ENCODE results near the gene DGKI.

The DGKI gene

GRCh38 chr7:137873524-137873923 lies 26.8 kb upstream of the DGKI start:
- Histone ChIP-seq H3K36me3 (peaks cover 15% of the 10 kb centered on the region), H3K4me3 (no peak overlapping the region), H4K20me1 (no peaks in the 10 kb centered on the region), H3K27ac (peak overlapping the region; percentile 77), H3K9ac (peak overlapping the region; percentile 40; the same call in 1 of the 2 replicates), H3K9me3 (no peaks in the 10 kb centered on the region), H3K4me1 (peaks cover 32% of the 10 kb centered on the region), H3K27me3 (no peaks in the 10 kb centered on the region), H3K4me2 (peak overlapping the region; percentile 77)
- no peak for TF ChIP-seq Cebpa-rat (IDR thresholded peaks at IDR 0.05)

DNA sequence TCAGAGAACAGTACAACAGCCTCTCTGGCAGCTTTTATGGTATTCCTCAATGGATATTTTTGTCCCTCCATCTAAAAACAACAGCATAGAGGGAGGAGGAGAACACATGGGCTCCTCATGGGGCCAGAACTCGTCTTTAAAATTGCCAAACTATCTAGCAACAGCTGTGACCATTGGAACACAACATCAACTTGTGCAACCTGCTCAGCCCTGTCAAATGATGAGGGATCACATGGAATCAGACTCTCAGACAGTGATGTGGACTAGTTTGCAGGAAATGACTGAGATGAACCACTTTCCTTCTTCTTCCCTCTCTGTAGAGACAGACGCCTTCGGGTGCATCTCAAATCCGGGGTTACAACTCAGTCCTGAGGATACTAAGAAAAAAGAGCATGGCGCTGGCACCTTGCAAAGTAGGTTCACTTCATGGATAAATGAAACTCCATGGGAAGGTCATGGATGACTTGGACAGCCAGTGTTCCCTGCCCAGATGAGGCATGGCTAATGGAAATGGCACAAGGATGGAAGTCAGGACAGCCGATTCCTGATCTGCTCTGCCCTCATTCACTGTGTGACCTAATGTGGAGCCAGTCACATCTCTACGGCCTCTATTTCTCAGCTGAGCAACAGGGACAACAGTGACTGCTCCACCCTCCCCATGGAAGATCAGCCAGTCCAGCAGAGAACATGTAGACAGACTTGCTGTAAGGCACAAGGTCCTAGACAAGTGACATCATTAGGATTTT lies 24.6 kb upstream of the DGKI start:
- H3K27ac ChIP-seq = no peak overlapping the region
- no peaks in the 10 kb centered on the region for H3K27me3 ChIP-seq
- no peak overlapping the region for H3K9ac ChIP-seq
- peaks cover 4% of the 10 kb centered on the region for H3K9me3 ChIP-seq
- no peaks in the 10 kb centered on the region for H4K20me1 ChIP-seq
- no peak overlapping the region for H3K4me3 ChIP-seq
- peaks cover 32% of the 10 kb centered on the region for H3K4me1 ChIP-seq
- no peak for TF ChIP-seq Cebpa-rat (IDR thresholded peaks at IDR 0.05)
- peaks cover 7% of the 10 kb centered on the region for H3K36me3 ChIP-seq
- no peak overlapping the region for H3K4me2 ChIP-seq

GRCh38 chr7:137870684-137871083 lies 23.9 kb upstream of the DGKI start:
- no peak for TF ChIP-seq Cebpa-rat (IDR thresholded peaks at IDR 0.05)

DNA sequence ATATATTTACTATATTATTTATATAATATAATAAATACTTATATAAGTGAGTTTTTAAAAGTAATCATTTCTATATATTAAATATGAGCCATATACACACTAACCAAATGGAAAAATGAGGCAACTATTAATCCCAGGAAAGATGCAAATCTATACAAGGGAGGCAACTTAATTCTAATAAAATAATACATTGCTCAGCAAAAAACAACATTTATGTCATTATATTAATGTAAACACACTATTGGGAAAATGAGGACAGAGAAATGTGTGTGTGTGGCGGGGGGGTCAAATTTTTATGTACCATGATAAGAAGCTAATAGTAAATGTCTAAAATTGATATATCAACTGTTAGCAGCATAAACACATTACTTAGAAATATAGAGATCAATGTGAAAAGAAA lies 23.3 kb upstream of the DGKI start:
- Histone ChIP-seq H3K27me3 (no peaks in the 10 kb centered on the region), H3K36me3 (peaks cover 10% of the 10 kb centered on the region), H3K27ac (no peak overlapping the region), H3K4me2 (no peak overlapping the region), H3K4me1 (peaks cover 24% of the 10 kb centered on the region), H3K4me3 (no peak overlapping the region), H3K9me3 (peaks cover 17% of the 10 kb centered on the region), H3K9ac (no peak overlapping the region), H4K20me1 (no peaks in the 10 kb centered on the region)
- TF ChIP-seq Cebpa-rat (IDR thresholded peaks at IDR 0.05) = no peak

More at GRCh38 chr7:137870684-137871083, 23.9 kb upstream of the DGKI start:
- Histone ChIP-seq H3K27ac (no peak overlapping the region), H3K4me2 (no peak overlapping the region), H3K27me3 (no peaks in the 10 kb centered on the region), H3K9ac (no peak overlapping the region), H3K9me3 (peaks cover 11% of the 10 kb centered on the region), H3K4me3 (no peak overlapping the region), H3K4me1 (peaks cover 30% of the 10 kb centered on the region), H4K20me1 (no peaks in the 10 kb centered on the region), H3K36me3 (peaks cover 10% of the 10 kb centered on the region)

DNA sequence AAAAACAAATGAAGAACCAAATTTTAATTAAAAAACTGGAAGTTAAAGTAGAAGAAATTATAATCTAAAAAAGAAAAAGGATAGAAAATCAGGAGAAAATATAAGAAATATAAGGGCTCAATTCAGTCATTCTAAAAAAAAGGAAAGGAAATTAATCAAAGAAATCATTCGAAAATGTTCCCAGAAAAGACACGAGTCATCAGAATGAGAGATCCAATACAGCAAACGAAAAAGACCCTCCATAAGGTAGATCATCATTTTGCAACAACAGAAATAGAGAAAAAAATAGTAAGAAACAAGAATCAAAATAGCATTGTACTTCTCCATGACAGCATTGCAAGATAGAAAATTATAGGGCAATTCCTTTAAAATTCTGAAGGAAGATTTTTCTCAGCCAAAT lies 22.5 kb upstream of the DGKI start:
- peaks cover 10% of the 10 kb centered on the region for H3K36me3 ChIP-seq
- H4K20me1 ChIP-seq = no peaks in the 10 kb centered on the region
- no peak overlapping the region for H3K4me3 ChIP-seq
- no peaks in the 10 kb centered on the region for H3K27me3 ChIP-seq
- H3K9ac ChIP-seq = no peak overlapping the region
- TF ChIP-seq Cebpa-rat (IDR thresholded peaks at IDR 0.05) = no peak
- H3K27ac ChIP-seq = no peak overlapping the region
- no peak overlapping the region for H3K4me2 ChIP-seq
- H3K4me1 ChIP-seq = peaks cover 16% of the 10 kb centered on the region
- H3K9me3 ChIP-seq = peaks cover 21% of the 10 kb centered on the region

- H3K9ac ChIP-seq = no peak overlapping the region
- H3K9me3 ChIP-seq = peaks cover 21% of the 10 kb centered on the region
- no peaks in the 10 kb centered on the region for H3K27me3 ChIP-seq
- H3K36me3 ChIP-seq = peaks cover 10% of the 10 kb centered on the region
- no peak overlapping the region for H3K4me2 ChIP-seq
- H3K4me3 ChIP-seq = no peak overlapping the region
- TF ChIP-seq Cebpa-rat (IDR thresholded peaks at IDR 0.05) = no peak
- no peaks in the 10 kb centered on the region for H3K4me1 ChIP-seq
- H3K27ac ChIP-seq = no peak overlapping the region
- H4K20me1 ChIP-seq = no peaks in the 10 kb centered on the region
Measured at GRCh38 chr7:137867289-137867688, 20.5 kb upstream of the DGKI start.

GRCh38 chr7:137865764-137866163 lies 19.0 kb upstream of the DGKI start:
- Histone ChIP-seq H3K4me3 (no peak overlapping the region), H3K9me3 (peaks cover 21% of the 10 kb centered on the region), H4K20me1 (no peaks in the 10 kb centered on the region), H3K27ac (no peak overlapping the region), H3K36me3 (peaks cover 10% of the 10 kb centered on the region), H3K4me1 (no peaks in the 10 kb centered on the region), H3K4me2 (no peak overlapping the region), H3K9ac (no peak overlapping the region), H3K27me3 (no peaks in the 10 kb centered on the region)
- no peak for TF ChIP-seq Cebpa-rat (IDR thresholded peaks at IDR 0.05)

DNA sequence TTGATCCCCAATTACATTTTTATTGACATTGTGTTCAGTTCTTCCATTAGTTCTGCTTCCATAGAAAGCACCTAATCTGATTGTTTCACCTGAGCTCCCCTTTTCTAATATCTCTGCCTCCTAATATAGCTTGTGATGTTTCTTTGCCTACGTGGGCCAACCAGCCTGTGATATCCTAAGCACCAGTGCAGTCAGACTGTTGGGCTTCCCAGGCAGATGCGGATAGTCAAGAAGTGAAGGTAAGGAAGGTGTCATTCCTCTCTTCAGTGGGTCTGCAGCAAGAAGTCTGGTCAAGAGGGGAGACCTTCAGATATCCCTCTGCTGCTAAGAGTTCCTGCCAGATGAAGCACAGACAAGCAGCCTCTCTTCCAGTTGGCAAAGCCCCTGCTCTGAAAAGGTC lies 16.2 kb upstream of the DGKI start:
- peaks cover 10% of the 10 kb centered on the region for H3K36me3 ChIP-seq
- H3K27ac ChIP-seq = no peak overlapping the region
- H3K4me3 ChIP-seq = no peak overlapping the region
- no peak overlapping the region for H3K4me2 ChIP-seq
- peaks cover 21% of the 10 kb centered on the region for H3K9me3 ChIP-seq
- no peaks in the 10 kb centered on the region for H3K27me3 ChIP-seq
- H3K4me1 ChIP-seq = no peaks in the 10 kb centered on the region
- TF ChIP-seq Cebpa-rat (IDR thresholded peaks at IDR 0.05) = no peak
- H4K20me1 ChIP-seq = no peaks in the 10 kb centered on the region
- no peak overlapping the region for H3K9ac ChIP-seq

GRCh38 chr7:137862358-137862757 lies 15.6 kb upstream of the DGKI start:
- no peak for TF ChIP-seq Cebpa-rat (IDR thresholded peaks at IDR 0.05)
- H3K36me3 ChIP-seq = peaks cover 10% of the 10 kb centered on the region
- no peaks in the 10 kb centered on the region for H3K4me1 ChIP-seq
- H4K20me1 ChIP-seq = no peaks in the 10 kb centered on the region
- H3K9ac ChIP-seq = no peak overlapping the region
- H3K27me3 ChIP-seq = no peaks in the 10 kb centered on the region
- no peak overlapping the region for H3K27ac ChIP-seq
- peaks cover 21% of the 10 kb centered on the region for H3K9me3 ChIP-seq
- H3K4me3 ChIP-seq = no peak overlapping the region
- H3K4me2 ChIP-seq = no peak overlapping the region

- Histone ChIP-seq H3K4me2 (no peak overlapping the region), H3K27ac (no peak overlapping the region), H3K27me3 (no peaks in the 10 kb centered on the region), H3K36me3 (no peaks in the 10 kb centered on the region), H4K20me1 (no peaks in the 10 kb centered on the region), H3K4me1 (no peaks in the 10 kb centered on the region), H3K9me3 (peaks cover 8% of the 10 kb centered on the region), H3K9ac (no peak overlapping the region), H3K4me3 (no peak overlapping the region)
- TF ChIP-seq Cebpa-rat (IDR thresholded peaks at IDR 0.05) = no peak
Measured at GRCh38 chr7:137860542-137860941, 13.8 kb upstream of the DGKI start.

Measured in BLaER1 (cell line).